Suprapubic skin (tissue), 3 donors: ENCODE measurements around the gene ATP5F1B.

Experiments used
- CTCF ChIP-seq, 2 donors: fragments of 200-600 bp in 1 of 2; fragments of 450-650 bp in 1 of 2; sonication (generic) in 1 of 2; IDR thresholded peaks; one replicate each; pipeline ENCODE4 v1.5.1; 2016 to 2019; ENCODE audit warnings: antibody characterized with exemption in 2 of 2, mild to moderate bottlenecking in 1 of 2, moderate library complexity in 1 of 2
- EP300 ChIP-seq: sonication (generic); formaldehyde crosslinking; IDR thresholded peaks from one replicate; pipeline ENCODE4 v1.6.1; 2017; ENCODE audit warnings: antibody characterized with exemption
- POLR2A ChIP-seq, 2 donors: fragments of 450-650 bp; IDR thresholded peaks; one replicate each; pipeline ENCODE4 v1.6.1; 2017; ENCODE audit warnings: antibody characterized with exemption in 2 of 2, mild to moderate bottlenecking in 2 of 2, moderate library complexity in 2 of 2

- TF ChIP-seq POLR2A (IDR thresholded peaks at IDR 0.05), result no peak
- no peak for TF ChIP-seq CTCF (IDR thresholded peaks at IDR 0.05)
- TF ChIP-seq EP300, result no peak
These were observed 53.8 kb downstream of the ATP5F1B start for GRCh38 chr12:56591961-56592360.
